ENCODE measurements around the gene PRXL2B. TPM values are rescaled to one million over a fixed set of nuclear protein-coding genes. Genes with fewer than 3 reads are reported as not detected.

PRXL2B gene
- total RNA-seq, 1 donor from 2014 or later, result 34.7 TPM

- Mint-ChIP-seq H3K27ac (no peak within 1 kb of the TSS), H3K27me3 (ENCODE audit: low read depth) (peaks cover 47% of the 10 kb centered on the region), H3K9me3 (peaks cover 16% of the 10 kb centered on the region), H3K36me3 (no peaks in the 10 kb centered on the region), H3K4me1 (no peaks in the 10 kb centered on the region), H3K4me3 (no peak within 1 kb of the TSS)
- TF ChIP-seq CTCF (IDR thresholded peaks at IDR 0.05; ENCODE audit: unreplicated experiment), result no peak
- DNase-seq (ENCODE audit: low spot score in 2 of 2, unreplicated experiment in 2 of 2), result no peak
Measured at GRCh38 chr1:2632561-2633361, 46.2 kb downstream of the PRXL2B start, which contains the start of gene MMEL1. TSS of gene MMEL1 (minus strand) at chr1:2633016. CDS start at chr1:2629484, 3,532 bp downstream.

- no peak overlapping the region for H3K4me3 Mint-ChIP-seq
- H3K9me3 Mint-ChIP-seq, result peaks cover 16% of the 10 kb centered on the region
- no peaks in the 10 kb centered on the region for H3K36me3 Mint-ChIP-seq
- no peak overlapping the region for H3K27ac Mint-ChIP-seq
- no peaks in the 10 kb centered on the region for H3K4me1 Mint-ChIP-seq
- no peak for TF ChIP-seq CTCF (IDR thresholded peaks at IDR 0.05; ENCODE audit: unreplicated experiment)
- peaks cover 40% of the 10 kb centered on the region for H3K27me3 Mint-ChIP-seq (ENCODE audit: low read depth)
- DNase-seq (ENCODE audit: low spot score in 2 of 2, unreplicated experiment in 2 of 2), result no peak
Measured at GRCh38 chr1:2633366-2633935, 46.9 kb downstream of the PRXL2B start.

- H3K4me1 Mint-ChIP-seq, result no peaks in the 10 kb centered on the region
- H3K36me3 Mint-ChIP-seq, result no peaks in the 10 kb centered on the region
- no peak for TF ChIP-seq CTCF (IDR thresholded peaks at IDR 0.05; ENCODE audit: unreplicated experiment)
- H3K27me3 Mint-ChIP-seq (ENCODE audit: low read depth), result peaks cover 40% of the 10 kb centered on the region
- peaks cover 16% of the 10 kb centered on the region for H3K9me3 Mint-ChIP-seq
- no peak for DNase-seq (ENCODE audit: low spot score in 2 of 2, unreplicated experiment in 2 of 2)
- H3K27ac Mint-ChIP-seq, result no peak overlapping the region
- H3K4me3 Mint-ChIP-seq, result no peak overlapping the region
Measured at GRCh38 chr1:2633936-2634491, 47.4 kb downstream of the PRXL2B start.

GRCh38 chr1:2635361-2636010 lies 48.9 kb downstream of the PRXL2B start:
- peaks cover 13% of the 10 kb centered on the region for H3K9me3 Mint-ChIP-seq
- no peaks in the 10 kb centered on the region for H3K4me1 Mint-ChIP-seq
- H3K27ac Mint-ChIP-seq, result no peak overlapping the region
- DNase-seq (ENCODE audit: low spot score in 2 of 2, unreplicated experiment in 2 of 2), result no peak
- TF ChIP-seq CTCF (IDR thresholded peaks at IDR 0.05; ENCODE audit: unreplicated experiment), result no peak
- no peaks in the 10 kb centered on the region for H3K36me3 Mint-ChIP-seq
- no peak overlapping the region for H3K4me3 Mint-ChIP-seq
- peaks cover 27% of the 10 kb centered on the region for H3K27me3 Mint-ChIP-seq (ENCODE audit: low read depth)

GRCh38 chr1:2636733-2637132 lies 50.2 kb downstream of the PRXL2B start:
- no peaks in the 10 kb centered on the region for H3K4me1 Mint-ChIP-seq
- peaks cover 9% of the 10 kb centered on the region for H3K9me3 Mint-ChIP-seq
- TF ChIP-seq CTCF (IDR thresholded peaks at IDR 0.05; ENCODE audit: unreplicated experiment), result no peak
- no peak for DNase-seq (ENCODE audit: low spot score in 2 of 2, unreplicated experiment in 2 of 2)
- H3K27me3 Mint-ChIP-seq (ENCODE audit: low read depth), result peaks cover 14% of the 10 kb centered on the region
- no peak overlapping the region for H3K27ac Mint-ChIP-seq
- H3K4me3 Mint-ChIP-seq, result no peak overlapping the region
- H3K36me3 Mint-ChIP-seq, result no peaks in the 10 kb centered on the region

Data from mesothelial cell of epicardium (in vitro differentiated cells).